Coronary artery (tissue), 2 donors: Measurements from ENCODE around the gene BRIP1.
"Not testable (repeated sequence)": the region's sequence is repeated elsewhere in the genome, so short reads cannot be mapped to it uniquely, and the experiment has no call there.

ENCODE experiments used
- DNase-seq: peaks from one replicate; pipeline ENCODE4 v3.0.0-alpha.2; 2017; ENCODE audit warnings: low spot score
- H3K27ac ChIP-seq, 2 donors: fragments of 200-600 bp; sonication (generic); one replicate each; pipeline ENCODE4 v1.5.1; 2016 to 2019
- H3K4me3 ChIP-seq: fragments of 200-600 bp; sonication (generic); 2 replicates; pipeline ENCODE4 v1.5.1; 2016; ENCODE audit warnings: mild to moderate bottlenecking, moderate library complexity
- TF ChIP-seq, protein P1 (sequence below): fragments of 200-600 bp; sonication (generic); IDR thresholded peaks from one replicate; pipeline ENCODE4 v1.5.1; 2019; ENCODE audit warnings: antibody characterized with exemption

Gene BRIP1

DNA sequence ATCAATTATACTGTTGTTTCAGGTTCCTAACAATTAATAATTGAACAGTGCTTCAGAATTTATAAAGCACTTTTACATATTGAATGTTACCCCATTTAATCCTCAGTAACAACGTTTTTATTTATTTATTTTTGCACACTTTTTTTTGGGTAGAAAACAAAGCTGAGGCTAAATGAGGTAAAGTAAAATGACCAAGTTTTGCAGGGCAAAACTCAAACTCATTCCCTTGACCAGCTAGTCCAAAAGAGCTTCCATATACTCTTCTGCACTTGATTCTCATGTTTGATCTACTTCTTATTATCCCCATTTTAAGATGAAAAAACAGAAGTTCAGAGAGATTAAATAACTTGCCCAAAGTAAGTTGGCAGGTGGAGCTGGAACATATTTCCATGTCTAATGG is 191.2 kb downstream of the BRIP1 start:
- Histone ChIP-seq H3K4me3 (no peak overlapping the region), H3K27ac (no peak overlapping the region)
- no peak for DNase-seq
- TF ChIP-seq, protein P1, sequence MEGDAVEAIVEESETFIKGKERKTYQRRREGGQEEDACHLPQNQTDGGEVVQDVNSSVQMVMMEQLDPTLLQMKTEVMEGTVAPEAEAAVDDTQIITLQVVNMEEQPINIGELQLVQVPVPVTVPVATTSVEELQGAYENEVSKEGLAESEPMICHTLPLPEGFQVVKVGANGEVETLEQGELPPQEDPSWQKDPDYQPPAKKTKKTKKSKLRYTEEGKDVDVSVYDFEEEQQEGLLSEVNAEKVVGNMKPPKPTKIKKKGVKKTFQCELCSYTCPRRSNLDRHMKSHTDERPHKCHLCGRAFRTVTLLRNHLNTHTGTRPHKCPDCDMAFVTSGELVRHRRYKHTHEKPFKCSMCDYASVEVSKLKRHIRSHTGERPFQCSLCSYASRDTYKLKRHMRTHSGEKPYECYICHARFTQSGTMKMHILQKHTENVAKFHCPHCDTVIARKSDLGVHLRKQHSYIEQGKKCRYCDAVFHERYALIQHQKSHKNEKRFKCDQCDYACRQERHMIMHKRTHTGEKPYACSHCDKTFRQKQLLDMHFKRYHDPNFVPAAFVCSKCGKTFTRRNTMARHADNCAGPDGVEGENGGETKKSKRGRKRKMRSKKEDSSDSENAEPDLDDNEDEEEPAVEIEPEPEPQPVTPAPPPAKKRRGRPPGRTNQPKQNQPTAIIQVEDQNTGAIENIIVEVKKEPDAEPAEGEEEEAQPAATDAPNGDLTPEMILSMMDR, result no peak

DNA sequence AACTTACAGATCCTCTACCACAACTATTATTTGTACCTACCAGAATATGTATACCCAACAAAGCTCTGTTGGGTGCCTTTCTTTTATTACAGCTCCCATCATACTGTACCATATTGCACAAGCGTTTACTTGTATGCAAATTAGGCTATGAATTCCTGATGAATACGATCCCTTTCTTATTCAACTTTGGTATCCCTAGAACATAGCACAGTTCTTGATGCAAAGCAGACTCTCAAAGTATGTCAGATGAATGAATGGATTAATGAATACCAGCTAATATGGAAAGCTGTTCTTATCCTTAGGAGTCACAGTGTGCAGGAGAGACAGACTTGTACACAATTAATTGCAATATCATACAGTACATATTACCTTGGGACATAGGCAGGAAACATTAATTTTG is 192.6 kb downstream of the BRIP1 start:
- Histone ChIP-seq H3K27ac (no peak overlapping the region), H3K4me3 (no peak overlapping the region)
- DNase-seq, result no peak
- TF ChIP-seq, protein P1, result no peak

DNA sequence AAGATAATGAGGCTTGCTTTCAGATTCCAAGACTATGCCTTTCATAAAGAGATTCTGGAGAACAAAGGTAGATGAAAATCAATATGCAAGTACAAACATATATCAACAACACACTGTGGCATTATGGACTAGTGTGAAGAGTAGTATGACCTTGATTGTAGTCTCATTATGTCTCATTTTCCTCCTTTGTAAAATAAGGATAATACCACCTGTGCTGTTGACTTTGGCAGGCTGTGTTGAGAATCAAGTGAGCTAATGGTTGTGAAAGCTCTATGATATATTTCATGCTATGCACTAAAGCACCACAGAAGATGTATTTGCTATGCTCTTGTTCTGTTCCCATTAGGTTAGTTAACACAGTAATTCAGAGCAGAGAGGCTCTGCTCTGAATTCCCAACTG is 193.8 kb downstream of the BRIP1 start:
- H3K4me3 ChIP-seq, result no peak overlapping the region
- no peak for DNase-seq
- TF ChIP-seq, protein P1, result no peak
- no peak overlapping the region for H3K27ac ChIP-seq

DNA sequence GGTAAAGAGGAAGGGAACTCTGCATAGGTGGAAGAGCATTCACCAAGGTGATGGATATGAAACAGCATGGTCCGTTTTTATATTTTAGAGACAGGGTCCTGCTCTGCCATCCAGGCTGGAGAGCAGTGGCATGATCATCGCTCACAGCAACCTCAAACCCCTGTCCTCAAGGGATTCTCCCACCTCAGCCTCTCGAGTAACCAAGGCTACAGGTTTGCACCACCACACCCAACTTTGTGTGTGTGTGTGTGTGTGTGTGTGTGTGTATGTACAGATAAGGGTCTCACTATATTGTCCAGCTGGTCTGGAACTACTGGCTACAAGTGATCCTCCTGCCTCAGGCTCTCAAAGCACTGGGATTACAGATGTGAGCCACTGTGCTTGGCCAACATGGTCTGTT is 194.8 kb downstream of the BRIP1 start:
- no peak overlapping the region for H3K27ac ChIP-seq

DNA sequence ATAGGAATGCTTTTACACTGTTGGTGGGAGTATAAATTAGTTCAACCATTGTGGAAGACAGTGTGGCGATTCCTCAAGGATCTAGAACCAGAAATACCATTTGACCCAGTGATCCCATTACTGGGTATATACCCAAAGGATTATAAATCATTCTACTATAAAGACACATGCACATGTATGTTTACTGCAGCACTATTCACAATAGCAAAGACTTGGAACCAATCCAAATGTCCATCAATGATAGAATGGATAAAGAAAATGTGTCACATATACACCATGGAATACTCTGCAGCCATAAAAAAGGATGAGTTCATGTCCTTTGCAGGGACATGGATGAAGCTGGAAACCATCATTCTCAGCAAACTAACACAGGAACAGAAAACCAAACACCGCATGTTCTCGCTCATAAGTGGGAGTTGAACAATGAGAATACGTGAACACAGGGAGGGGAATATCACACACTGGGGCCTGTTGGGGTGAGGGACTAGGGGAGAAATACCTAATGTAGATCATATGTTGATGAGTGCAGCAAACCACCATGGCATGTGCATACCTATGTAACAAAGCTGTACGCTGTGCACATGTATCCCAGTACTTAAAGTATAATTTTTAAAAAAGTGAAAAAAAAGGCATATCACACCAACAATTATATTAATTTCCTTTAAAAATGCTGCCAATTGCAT is 196.8 kb downstream of the BRIP1 start:
- not testable (repeated sequence) for H3K4me3 ChIP-seq, DNase-seq, H3K27ac ChIP-seq

More for the DNA sequence above, 194.8 kb downstream of the BRIP1 start:
- H3K4me3 ChIP-seq, result no peak overlapping the region
- TF ChIP-seq, protein P1, result no peak
- DNase-seq, result no peak

DNA sequence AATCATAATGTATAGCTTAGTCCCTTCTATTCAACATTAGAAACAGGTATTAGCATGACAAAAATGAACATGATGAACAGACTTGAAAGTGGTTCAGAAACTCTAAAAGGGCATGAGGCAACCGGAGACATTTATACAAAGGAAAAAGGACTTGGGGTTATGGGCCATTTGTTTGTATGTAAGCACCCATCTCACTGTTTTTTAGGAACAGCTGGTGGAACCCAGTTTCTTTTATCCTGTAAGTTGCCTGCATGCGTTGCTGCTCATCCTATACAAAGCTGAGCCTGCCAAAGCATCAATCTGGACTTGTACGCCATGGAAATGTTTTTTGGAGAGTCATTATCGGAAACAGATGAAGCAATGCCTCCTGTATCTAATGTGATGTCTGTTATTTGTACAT is 200.0 kb downstream of the BRIP1 start:
- Histone ChIP-seq H3K4me3 (no peak overlapping the region), H3K27ac (no peak overlapping the region)
- DNase-seq, result no peak
- TF ChIP-seq, protein P1, result no peak

DNA sequence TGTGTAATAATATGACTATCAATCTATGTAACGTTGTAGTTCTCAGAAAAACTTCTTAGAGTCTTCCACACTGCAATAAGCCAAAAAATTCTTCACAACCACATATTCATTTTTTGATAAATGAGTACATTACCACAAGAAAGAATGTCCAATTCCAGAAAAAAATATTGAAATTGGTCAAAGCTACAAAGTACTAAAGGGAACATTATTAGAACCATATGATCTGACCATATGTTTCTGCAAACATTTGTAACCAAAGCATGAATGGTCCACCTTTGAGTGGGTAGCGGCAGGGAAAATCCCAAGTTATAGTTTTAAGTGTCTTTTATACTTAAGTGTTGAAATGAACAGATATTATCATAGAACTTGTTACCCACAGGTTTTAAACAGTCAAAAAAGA is 200.6 kb downstream of the BRIP1 start:
- Histone ChIP-seq H3K4me3 (no peak overlapping the region), H3K27ac (no peak overlapping the region)
- TF ChIP-seq, protein P1, result no peak
- no peak for DNase-seq
